Activated T-cell treated with anti-CD3 and anti-CD28 coated beads, Interleukin-2, amount 50 U/mL, for 72 hours (primary cell): ENCODE data around the gene RBFOX1. TPM values are rescaled to one million over a fixed set of nuclear protein-coding genes. Genes with fewer than 3 reads are reported as not detected.
"Not testable (repeated sequence)": the region's sequence is repeated elsewhere in the genome, so short reads cannot be mapped to it uniquely, and the experiment has no call there.

Source experiments
- ATAC-seq, 2 donors: fragments of 150-1000 bp; cut with Tn5 transposase; replicated peaks in 1 of 2; 2 replicates each; pipeline ENCODE4 v1.10.0; 2021; ENCODE audit warnings: moderate library complexity in 2 of 2, mild to moderate bottlenecking in 1 of 2
- DNase-seq, 2 donors: peaks; one replicate each; pipeline ENCODE4 v3.0.0; 2021 to 2022; ENCODE audit warnings: mixed read lengths in 1 of 2
- H3K27ac Mint-ChIP-seq: one replicate; pipeline ENCODE4 v1.8.0; 2022; ENCODE audit warnings: mild to moderate bottlenecking, moderate library complexity, mixed read lengths
- H3K27me3 Mint-ChIP-seq: one replicate; pipeline ENCODE4 v1.8.0; 2022; ENCODE audit warnings: low read depth, mixed read lengths
- H3K36me3 Mint-ChIP-seq, 2 donors: one replicate each; pipeline ENCODE4 v1.8.0; 2022; ENCODE audit warnings: mixed read lengths in 2 of 2, mild to moderate bottlenecking in 1 of 2; ENCODE audit not compliant: insufficient read depth in 2 of 2
- H3K4me1 Mint-ChIP-seq: one replicate; pipeline ENCODE4 v1.8.0; 2022; ENCODE audit warnings: low read depth, mixed read lengths
- H3K4me3 Mint-ChIP-seq, 2 donors: one replicate each; pipeline ENCODE4 v1.8.0; 2022; ENCODE audit warnings: mild to moderate bottlenecking in 2 of 2, mixed read lengths in 2 of 2, moderate library complexity in 2 of 2
- H3K9me3 Mint-ChIP-seq, 2 donors: one replicate each; pipeline ENCODE4 v1.8.0; 2022; ENCODE audit warnings: mixed read lengths in 2 of 2
- total RNA-seq, 2 donors: library from RNA; stranded (reverse); gene quantifications; one replicate each; pipeline ENCODE4 v1.2.3, GENCODE V29; 2022

Gene RBFOX1
- total RNA-seq, 2 donors from 2014 or later: not detected

GRCh38 chr16:7487574-7488323 lies 155.1 kb downstream of the RBFOX1 start:
- Mint-ChIP-seq H3K9me3 (peaks cover 13 to 16% of the 10 kb centered on the region in 2 donors), H3K36me3 (peaks cover 0 to 2% of the 10 kb centered on the region in 2 donors), H3K4me3 (no peak overlapping the region), H3K27ac (no peak overlapping the region), H3K4me1 (no peaks in the 10 kb centered on the region), H3K27me3 (no peaks in the 10 kb centered on the region)
- ATAC-seq (no peak), DNase-seq (no peak)

DNA sequence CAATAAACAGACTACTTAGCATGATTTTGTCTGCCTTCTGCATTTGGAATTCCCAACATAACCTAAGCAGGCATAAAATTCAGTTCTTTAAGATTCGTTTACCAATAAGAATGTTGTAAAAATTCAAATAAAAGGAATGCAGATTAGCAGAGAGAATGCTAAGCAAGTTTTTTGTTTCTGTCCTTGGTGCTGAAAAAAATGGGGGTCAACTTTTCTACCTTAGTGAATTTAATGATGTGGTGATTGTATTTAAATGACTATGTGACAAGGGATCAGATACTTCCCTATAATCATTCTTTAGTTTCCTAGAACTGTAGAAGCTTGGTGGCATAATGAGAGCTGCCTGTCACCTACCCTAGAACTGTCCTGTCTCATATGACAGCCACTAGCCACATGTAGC lies 159.5 kb downstream of the RBFOX1 start:
- no peaks in the 10 kb centered on the region for H3K4me1 Mint-ChIP-seq
- H3K27ac Mint-ChIP-seq: no peak overlapping the region
- peaks cover 12 to 14% of the 10 kb centered on the region in 2 donors for H3K9me3 Mint-ChIP-seq
- no peaks in the 10 kb centered on the region for H3K27me3 Mint-ChIP-seq
- H3K4me3 Mint-ChIP-seq: no peak overlapping the region
- DNase-seq (no peak), ATAC-seq (no peak)
- peaks cover 0 to 2% of the 10 kb centered on the region in 2 donors for H3K36me3 Mint-ChIP-seq

GRCh38 chr16:7493133-7493532 lies 160.5 kb downstream of the RBFOX1 start:
- peaks cover 8 to 14% of the 10 kb centered on the region in 2 donors for H3K9me3 Mint-ChIP-seq
- no peaks in the 10 kb centered on the region for H3K27me3 Mint-ChIP-seq

DNA sequence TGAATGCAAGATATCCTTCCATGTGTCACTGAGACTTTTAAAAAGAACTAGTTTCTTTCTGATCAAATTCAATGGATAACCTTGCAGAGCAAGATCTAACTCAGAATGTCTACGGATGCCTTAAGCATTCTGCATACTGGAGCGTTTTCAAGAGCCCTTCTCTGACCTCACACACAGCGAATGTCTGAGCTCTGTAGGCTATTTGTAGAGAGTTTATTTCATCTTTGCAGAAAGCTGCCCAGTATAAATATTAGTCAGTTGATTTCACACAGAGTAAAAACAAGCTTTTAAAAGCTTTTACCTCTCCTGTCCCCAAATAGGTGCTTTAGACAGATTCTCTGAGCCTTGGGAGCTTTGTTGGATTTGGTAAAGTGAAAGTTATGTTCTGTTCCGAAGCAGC lies 165.0 kb downstream of the RBFOX1 start:
- Mint-ChIP-seq H3K36me3 (no peaks in the 10 kb centered on the region), H3K27ac (no peak overlapping the region), H3K27me3 (no peaks in the 10 kb centered on the region), H3K4me1 (no peaks in the 10 kb centered on the region), H3K4me3 (no peak overlapping the region), H3K9me3 (peaks cover 5 to 13% of the 10 kb centered on the region in 2 donors)
- ATAC-seq (no peak), DNase-seq (no peak)

More at GRCh38 chr16:7493133-7493532, 160.5 kb downstream of the RBFOX1 start:
- no peak overlapping the region for H3K4me3 Mint-ChIP-seq
- no peak for ATAC-seq
- no peak overlapping the region for H3K27ac Mint-ChIP-seq
- H3K36me3 Mint-ChIP-seq: peaks cover 0 to 2% of the 10 kb centered on the region in 2 donors
- no peak for DNase-seq
- H3K4me1 Mint-ChIP-seq: no peaks in the 10 kb centered on the region

DNA sequence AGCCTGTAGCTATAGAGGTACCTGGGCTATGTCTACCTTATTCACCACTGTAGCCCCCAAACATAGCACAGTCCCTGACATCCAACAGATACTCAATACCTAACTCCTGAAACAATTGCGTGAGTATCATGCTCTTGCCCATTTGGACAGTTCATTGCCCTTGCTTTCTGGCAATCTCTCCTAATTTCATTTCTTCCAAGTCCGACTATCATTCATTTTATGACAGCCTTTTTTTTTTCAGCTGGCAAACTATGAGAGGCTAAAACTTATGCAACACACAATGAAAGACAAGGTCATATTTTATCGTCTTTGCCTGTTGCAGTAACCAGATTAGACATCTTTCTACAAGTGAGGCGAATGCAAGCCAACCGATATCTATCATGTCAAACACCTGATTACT lies 169.2 kb downstream of the RBFOX1 start:
- no peak for ATAC-seq
- H3K27ac Mint-ChIP-seq: no peak overlapping the region
- H3K4me3 Mint-ChIP-seq: no peak overlapping the region
- peaks cover 5 to 12% of the 10 kb centered on the region in 2 donors for H3K9me3 Mint-ChIP-seq
- no peaks in the 10 kb centered on the region for H3K4me1 Mint-ChIP-seq
- no peaks in the 10 kb centered on the region for H3K27me3 Mint-ChIP-seq
- H3K36me3 Mint-ChIP-seq: no peaks in the 10 kb centered on the region
- no peak for DNase-seq

DNA sequence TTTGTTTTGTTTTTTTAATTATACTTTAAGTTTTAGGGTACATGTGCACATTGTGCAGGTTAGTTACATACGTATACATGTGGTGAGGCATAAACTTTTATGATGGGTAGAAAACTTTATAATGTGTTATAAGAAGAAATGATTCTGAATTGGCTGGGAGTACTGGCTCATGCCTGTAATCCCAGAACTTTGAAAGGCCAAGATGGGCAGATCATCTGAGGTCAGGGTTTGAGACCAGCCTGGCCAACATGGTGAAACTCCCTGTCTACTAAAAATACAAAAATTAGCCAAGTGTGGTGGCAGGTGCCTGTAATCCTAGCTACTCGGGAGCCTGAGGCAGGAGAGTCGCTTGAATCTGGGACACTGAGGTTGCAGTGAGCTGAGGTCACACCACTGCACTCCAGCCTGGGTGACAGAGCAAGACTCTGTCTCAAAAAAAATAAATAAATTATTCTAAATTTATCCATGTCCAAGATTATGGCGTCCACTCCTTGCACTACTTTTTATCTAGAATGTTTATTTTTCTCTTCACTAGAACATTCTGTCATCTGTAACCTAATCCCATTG lies 170.0 kb downstream of the RBFOX1 start:
- H3K36me3 Mint-ChIP-seq, H3K9me3 Mint-ChIP-seq, ATAC-seq, H3K27me3 Mint-ChIP-seq, H3K27ac Mint-ChIP-seq, H3K4me1 Mint-ChIP-seq, H3K4me3 Mint-ChIP-seq, DNase-seq: not testable (repeated sequence)

GRCh38 chr16:7503666-7504065 lies 171.0 kb downstream of the RBFOX1 start:
- DNase-seq: no peak
- Mint-ChIP-seq H3K27me3 (no peaks in the 10 kb centered on the region), H3K27ac (no peak overlapping the region)

GRCh38 chr16:7504844-7505243 lies 172.2 kb downstream of the RBFOX1 start:
- no peak for DNase-seq
- ATAC-seq: no peak
- Mint-ChIP-seq H3K4me3 (no peak overlapping the region), H3K27ac (no peak overlapping the region), H3K4me1 (no peaks in the 10 kb centered on the region), H3K36me3 (no peaks in the 10 kb centered on the region), H3K9me3 (peaks cover 5 to 7% of the 10 kb centered on the region in 2 donors), H3K27me3 (no peaks in the 10 kb centered on the region)

More at GRCh38 chr16:7503666-7504065, 171.0 kb downstream of the RBFOX1 start:
- no peak for ATAC-seq
- H3K4me1 Mint-ChIP-seq: no peaks in the 10 kb centered on the region
- no peaks in the 10 kb centered on the region for H3K36me3 Mint-ChIP-seq
- peaks cover 5 to 7% of the 10 kb centered on the region in 2 donors for H3K9me3 Mint-ChIP-seq
- no peak overlapping the region for H3K4me3 Mint-ChIP-seq

- H3K27me3 Mint-ChIP-seq: no peaks in the 10 kb centered on the region
- no peak overlapping the region for H3K27ac Mint-ChIP-seq
- H3K9me3 Mint-ChIP-seq: peaks cover 9 to 10% of the 10 kb centered on the region in 2 donors
- DNase-seq (no peak), ATAC-seq (no peak)
- H3K36me3 Mint-ChIP-seq: no peaks in the 10 kb centered on the region
- H3K4me1 Mint-ChIP-seq: no peaks in the 10 kb centered on the region
- H3K4me3 Mint-ChIP-seq: no peak overlapping the region
Measured at GRCh38 chr16:7505495-7505894, 172.8 kb downstream of the RBFOX1 start.

GRCh38 chr16:7506363-7506762 lies 173.7 kb downstream of the RBFOX1 start:
- Mint-ChIP-seq H3K27me3 (no peaks in the 10 kb centered on the region), H3K9me3 (peaks cover 5 to 6% of the 10 kb centered on the region in 2 donors), H3K4me3 (no peak overlapping the region), H3K4me1 (no peaks in the 10 kb centered on the region), H3K27ac (no peak overlapping the region), H3K36me3 (no peaks in the 10 kb centered on the region)
- DNase-seq (no peak), ATAC-seq (no peak)

DNA sequence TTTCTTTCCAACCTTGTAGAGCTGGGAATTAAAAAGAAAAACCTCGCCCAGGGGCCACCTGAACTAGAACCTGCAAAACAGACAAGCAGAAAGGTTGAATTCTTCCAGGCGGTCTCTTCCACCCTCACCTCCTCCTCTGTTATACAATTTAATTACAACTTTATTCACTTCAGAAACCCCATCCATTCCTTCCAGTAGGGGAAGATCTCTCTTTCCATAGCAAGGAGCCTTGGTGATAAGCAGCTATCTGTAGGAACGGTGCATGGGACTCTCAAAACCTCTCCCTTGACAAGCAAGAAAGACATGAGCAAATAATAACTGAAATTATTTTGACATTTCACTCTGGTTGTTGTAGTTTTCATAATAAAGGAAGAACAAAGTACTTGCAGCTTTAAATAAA lies 176.0 kb downstream of the RBFOX1 start:
- Mint-ChIP-seq H3K36me3 (no peaks in the 10 kb centered on the region), H3K4me1 (no peaks in the 10 kb centered on the region), H3K27me3 (no peaks in the 10 kb centered on the region), H3K27ac (no peak overlapping the region), H3K9me3 (peaks cover 4 to 8% of the 10 kb centered on the region in 2 donors), H3K4me3 (no peak overlapping the region)
- ATAC-seq (no peak), DNase-seq (no peak)

- DNase-seq (no peak), ATAC-seq (no peak)
- Mint-ChIP-seq H3K36me3 (no peaks in the 10 kb centered on the region), H3K27ac (no peak overlapping the region), H3K9me3 (peaks cover 6 to 8% of the 10 kb centered on the region in 2 donors), H3K4me1 (no peaks in the 10 kb centered on the region), H3K27me3 (no peaks in the 10 kb centered on the region), H3K4me3 (no peak overlapping the region)
Measured at GRCh38 chr16:7509963-7510601, 177.4 kb downstream of the RBFOX1 start.

DNA sequence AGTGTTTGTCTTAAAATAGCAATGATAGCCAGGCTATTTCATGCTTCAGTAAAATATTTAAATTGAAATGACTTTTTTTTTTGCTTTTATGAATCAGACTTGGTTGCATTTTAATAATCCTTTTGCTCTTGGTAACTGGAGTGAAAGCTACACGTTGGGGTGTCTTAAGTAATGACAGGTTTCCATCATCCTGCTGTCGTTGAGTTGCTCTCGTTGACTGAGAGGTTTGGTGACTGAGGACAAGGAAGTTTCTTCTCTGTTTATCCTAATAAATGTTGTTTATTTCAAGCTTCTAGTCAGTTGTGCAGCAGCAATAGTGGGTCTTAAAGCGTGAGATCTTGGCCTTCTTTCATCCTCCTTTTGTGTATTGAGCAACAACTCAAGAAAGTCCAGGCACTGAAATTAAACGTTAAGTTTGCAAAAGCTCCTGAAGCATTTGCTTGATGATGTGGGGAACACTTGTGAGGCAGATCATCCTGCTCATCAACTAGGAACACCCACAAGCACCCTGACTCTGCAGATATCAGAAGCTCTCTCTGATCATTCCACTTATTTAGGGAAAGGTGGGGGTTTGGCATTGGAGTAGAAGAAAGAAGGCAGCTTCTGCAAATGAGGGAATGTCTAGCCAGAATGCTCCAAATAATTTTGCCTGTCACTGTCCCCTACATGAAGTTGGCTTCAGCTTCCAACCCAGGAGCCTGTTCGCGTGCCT lies 179.1 kb downstream of the RBFOX1 start:
- Mint-ChIP-seq H3K36me3 (no peaks in the 10 kb centered on the region), H3K27me3 (no peaks in the 10 kb centered on the region), H3K4me1 (no peaks in the 10 kb centered on the region), H3K9me3 (peaks cover 6 to 8% of the 10 kb centered on the region in 2 donors), H3K27ac (no peak overlapping the region), H3K4me3 (no peak overlapping the region)
- DNase-seq (no peak), ATAC-seq (no peak)
